ENCODE data around the gene PARD3B.

DNA sequence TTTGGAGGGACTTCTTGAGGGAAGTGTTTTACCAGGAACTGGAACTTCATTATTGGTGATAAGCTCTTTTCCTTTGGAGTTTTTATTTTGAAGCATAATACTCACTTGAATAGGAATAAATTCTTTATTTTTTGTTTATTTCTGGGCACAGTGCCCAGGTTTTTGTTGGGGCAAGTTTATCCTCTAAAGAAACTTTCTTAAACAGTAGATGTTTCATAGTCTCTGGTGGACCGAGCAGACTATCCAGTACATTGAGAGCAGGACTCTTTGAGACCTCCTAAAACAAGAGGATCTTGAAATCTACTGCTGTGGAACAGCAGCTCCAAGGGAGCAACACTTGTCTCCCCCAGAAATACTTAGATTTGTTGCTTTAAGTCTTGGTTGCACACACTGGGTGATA is 109.4 kb downstream of the PARD3B start:
- TF ChIP-seq, protein P1, sequence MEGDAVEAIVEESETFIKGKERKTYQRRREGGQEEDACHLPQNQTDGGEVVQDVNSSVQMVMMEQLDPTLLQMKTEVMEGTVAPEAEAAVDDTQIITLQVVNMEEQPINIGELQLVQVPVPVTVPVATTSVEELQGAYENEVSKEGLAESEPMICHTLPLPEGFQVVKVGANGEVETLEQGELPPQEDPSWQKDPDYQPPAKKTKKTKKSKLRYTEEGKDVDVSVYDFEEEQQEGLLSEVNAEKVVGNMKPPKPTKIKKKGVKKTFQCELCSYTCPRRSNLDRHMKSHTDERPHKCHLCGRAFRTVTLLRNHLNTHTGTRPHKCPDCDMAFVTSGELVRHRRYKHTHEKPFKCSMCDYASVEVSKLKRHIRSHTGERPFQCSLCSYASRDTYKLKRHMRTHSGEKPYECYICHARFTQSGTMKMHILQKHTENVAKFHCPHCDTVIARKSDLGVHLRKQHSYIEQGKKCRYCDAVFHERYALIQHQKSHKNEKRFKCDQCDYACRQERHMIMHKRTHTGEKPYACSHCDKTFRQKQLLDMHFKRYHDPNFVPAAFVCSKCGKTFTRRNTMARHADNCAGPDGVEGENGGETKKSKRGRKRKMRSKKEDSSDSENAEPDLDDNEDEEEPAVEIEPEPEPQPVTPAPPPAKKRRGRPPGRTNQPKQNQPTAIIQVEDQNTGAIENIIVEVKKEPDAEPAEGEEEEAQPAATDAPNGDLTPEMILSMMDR (IDR thresholded peaks at IDR 0.05) = no peak
- TF ChIP-seq POLR2A (IDR thresholded peaks at IDR 0.05) = no peak
